Natural killer cell (primary cell): ENCODE data around the gene LHX6. TPM values are rescaled to one million over a fixed set of nuclear protein-coding genes. Genes with fewer than 3 reads are reported as not detected.

Source experiments
- ATAC-seq, 3 donors: fragments of 150-1000 bp in 2 of 3; fragments of 200-7000 bp in 1 of 3; cut with Tn5 transposase; 1 replicate in 1 of 3; 2 replicates in 2 of 3; pipeline ENCODE4 v1.10.0; 2021; ENCODE audit warnings: mild to moderate bottlenecking in 2 of 3, moderate library complexity in 2 of 3
- DNase-seq, 2 donors: peaks; one replicate each; pipeline versions ENCODE4 v3.0.0 to v3.0.0-alpha.2; 2013 to 2021; ENCODE audit warnings: mixed read lengths in 1 of 2
- H3K27ac ChIP-seq: one replicate; pipeline ENCODE4 v1.5.1; 2013; ENCODE audit warnings: mild to moderate bottlenecking, low read length
- H3K27me3 ChIP-seq: one replicate; pipeline ENCODE4 v1.6.1; 2013; ENCODE audit warnings: low read length; ENCODE audit not compliant: control insufficient read depth, insufficient read depth
- H3K36me3 ChIP-seq: one replicate; pipeline ENCODE4 v1.6.1; 2013; ENCODE audit warnings: low read length; ENCODE audit not compliant: control insufficient read depth, insufficient read depth
- H3K4me1 ChIP-seq: one replicate; pipeline ENCODE4 v1.6.1; 2013; ENCODE audit warnings: low read length; ENCODE audit not compliant: control insufficient read depth, insufficient read depth
- H3K4me3 ChIP-seq: one replicate; pipeline ENCODE4 v1.5.1; 2013; ENCODE audit warnings: low read length
- H3K9me3 ChIP-seq: one replicate; pipeline ENCODE4 v1.6.1; 2013; ENCODE audit warnings: low read length; ENCODE audit not compliant: control insufficient read depth, insufficient read depth
- H3K27ac Mint-ChIP-seq, 2 donors: one replicate each; pipeline ENCODE4 v1.8.0; 2022; ENCODE audit warnings: mild to moderate bottlenecking in 2 of 2, mixed read lengths in 2 of 2, moderate library complexity in 1 of 2
- H3K27me3 Mint-ChIP-seq, 2 donors: one replicate each; pipeline ENCODE4 v1.8.0; 2022; ENCODE audit warnings: low read depth in 2 of 2, mixed read lengths in 2 of 2
- H3K36me3 Mint-ChIP-seq: one replicate; pipeline ENCODE4 v1.8.0; 2022; ENCODE audit warnings: mixed read lengths
- H3K4me1 Mint-ChIP-seq, 2 donors: one replicate each; pipeline ENCODE4 v1.8.0; 2022; ENCODE audit warnings: mixed read lengths in 2 of 2
- H3K4me3 Mint-ChIP-seq: one replicate; pipeline ENCODE4 v1.8.0; 2022; ENCODE audit warnings: mild to moderate bottlenecking, moderate library complexity, mixed read lengths
- H3K9me3 Mint-ChIP-seq, 2 donors: one replicate each; pipeline ENCODE4 v1.8.0; 2022; ENCODE audit warnings: mixed read lengths in 2 of 2
- WGBS: methylation state at CpG from one replicate; pipeline ENCODE4 v1.1.7; 2013; ENCODE audit warnings: missing lambda C conversion rate; ENCODE audit not compliant: insufficient coverage; 5-methylcytosine and 5-hydroxymethylcytosine counted together
- intact Hi-C: fragments of 100-400 bp; cut with micrococcal nuclease; formaldehyde crosslinking; loops from one replicate; pipeline ENCODE4 v1.14.2; 2022
- total RNA-seq, 4 donors: library from RNA; stranded (reverse); fragments of 120-200 nt in 1 of 4; gene quantifications; one replicate each; pipeline versions ENCODE4 v1.2.3 to v1.2.4, GENCODE V29; 2013 to 2022
- TF ChIP-seq, protein P1 (sequence below): fragments of 200-600 bp; IDR thresholded peaks from one replicate; pipeline ENCODE4 v1.8.0; 2022; ENCODE audit warnings: antibody characterized with exemption

LHX6 gene
- total RNA-seq, 3 donors from 2014 or later (not counting 1 experiment from before 2014, with no cell fraction given): not detected

- H3K4me3 ChIP-seq: peak within 1 kb of the TSS; percentile 80
- H3K4me1 Mint-ChIP-seq: peaks cover 42 to 43% of the 10 kb centered on the region in 2 donors
- TF ChIP-seq, protein P1, sequence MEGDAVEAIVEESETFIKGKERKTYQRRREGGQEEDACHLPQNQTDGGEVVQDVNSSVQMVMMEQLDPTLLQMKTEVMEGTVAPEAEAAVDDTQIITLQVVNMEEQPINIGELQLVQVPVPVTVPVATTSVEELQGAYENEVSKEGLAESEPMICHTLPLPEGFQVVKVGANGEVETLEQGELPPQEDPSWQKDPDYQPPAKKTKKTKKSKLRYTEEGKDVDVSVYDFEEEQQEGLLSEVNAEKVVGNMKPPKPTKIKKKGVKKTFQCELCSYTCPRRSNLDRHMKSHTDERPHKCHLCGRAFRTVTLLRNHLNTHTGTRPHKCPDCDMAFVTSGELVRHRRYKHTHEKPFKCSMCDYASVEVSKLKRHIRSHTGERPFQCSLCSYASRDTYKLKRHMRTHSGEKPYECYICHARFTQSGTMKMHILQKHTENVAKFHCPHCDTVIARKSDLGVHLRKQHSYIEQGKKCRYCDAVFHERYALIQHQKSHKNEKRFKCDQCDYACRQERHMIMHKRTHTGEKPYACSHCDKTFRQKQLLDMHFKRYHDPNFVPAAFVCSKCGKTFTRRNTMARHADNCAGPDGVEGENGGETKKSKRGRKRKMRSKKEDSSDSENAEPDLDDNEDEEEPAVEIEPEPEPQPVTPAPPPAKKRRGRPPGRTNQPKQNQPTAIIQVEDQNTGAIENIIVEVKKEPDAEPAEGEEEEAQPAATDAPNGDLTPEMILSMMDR: no peak
- no peaks in the 10 kb centered on the region for H3K27me3 ChIP-seq
- H3K27ac ChIP-seq: peak within 1 kb of the TSS; percentile 69
- peaks cover 23 to 33% of the 10 kb centered on the region in 2 donors for H3K27me3 Mint-ChIP-seq
- H3K4me3 Mint-ChIP-seq: peak within 1 kb of the TSS; percentile 99
- intact Hi-C loops: loop anchor here (1.0 to 2.0 kb wide), 2 partner anchors 64 to 105 kb away; partner anchors contain the start of genes MRRF and RBM18
- peaks cover 0 to 3% of the 10 kb centered on the region in 2 donors for H3K9me3 Mint-ChIP-seq
- no peaks in the 10 kb centered on the region for H3K9me3 ChIP-seq
- ATAC-seq (peak; percentile 94 to 96 (median 96)), DNase-seq (peak; percentile 95 to 99)
- H3K27ac Mint-ChIP-seq: peak within 1 kb of the TSS; percentile 93 to 99
- 3% methylated on average over 56 of the region's 56 CpGs for whole genome bisulfite sequencing
- H3K36me3 Mint-ChIP-seq: peaks cover 7% of the 10 kb centered on the region
- no peaks in the 10 kb centered on the region for H3K36me3 ChIP-seq
- H3K4me1 ChIP-seq: peaks cover 16% of the 10 kb centered on the region
Observed at GRCh38 chr9:122159026-122159924, 69.5 kb downstream of the LHX6 start, which contains the start of the genes MORN5 and NDUFA8. Gene MORN5 (plus strand): TSS chr9:122159908. CDS start chr9:122159973, 65 bp downstream. Gene NDUFA8 (minus strand): TSS chr9:122159779. CDS start chr9:122159677, 102 bp downstream.

GRCh38 chr9:122158202-122158601 is 70.6 kb downstream of the LHX6 start:
- Mint-ChIP-seq H3K27me3 (peaks cover 16 to 22% of the 10 kb centered on the region in 2 donors), H3K27ac (peak overlapping the region in 1 of 2 donors; percentile 7), H3K36me3 (peaks cover 7% of the 10 kb centered on the region), H3K4me3 (no peak overlapping the region), H3K4me1 (peaks cover 47 to 50% of the 10 kb centered on the region in 2 donors), H3K9me3 (peaks cover 0 to 3% of the 10 kb centered on the region in 2 donors)
- Histone ChIP-seq H3K27ac (no peak overlapping the region), H3K27me3 (no peaks in the 10 kb centered on the region), H3K4me1 (peaks cover 16% of the 10 kb centered on the region), H3K36me3 (no peaks in the 10 kb centered on the region), H3K9me3 (no peaks in the 10 kb centered on the region), H3K4me3 (no peak overlapping the region)
- DNase-seq: peak in 1 of 2 donors; percentile 61
- TF ChIP-seq, protein P1: peak; percentile 20
- intact Hi-C loops: loop anchor here (2.0 kb wide), 1 partner anchor 63 kb away; no protein-coding TSS in a partner anchor
- WGBS: 63% methylated on average over 1 of the region's 3 CpGs
- no peak for ATAC-seq

GRCh38 chr9:122155796-122156195 is 73.0 kb downstream of the LHX6 start:
- DNase-seq: no peak
- Mint-ChIP-seq H3K27me3 (peaks cover 4% of the 10 kb centered on the region in 2 donors), H3K9me3 (no peaks in the 10 kb centered on the region), H3K4me1 (peaks cover 51 to 55% of the 10 kb centered on the region in 2 donors), H3K27ac (no peak overlapping the region), H3K36me3 (no peaks in the 10 kb centered on the region), H3K4me3 (no peak overlapping the region)
- H3K9me3 ChIP-seq: no peaks in the 10 kb centered on the region
- peaks cover 16% of the 10 kb centered on the region for H3K4me1 ChIP-seq
- no peak overlapping the region for H3K4me3 ChIP-seq
- H3K27me3 ChIP-seq: no peaks in the 10 kb centered on the region
- intact Hi-C loops: no loop called here
- 95% methylated on average over 4 of the region's 4 CpGs for WGBS
- H3K36me3 ChIP-seq: peaks cover 9% of the 10 kb centered on the region
- H3K27ac ChIP-seq: no peak overlapping the region
- ATAC-seq: no peak
- TF ChIP-seq, protein P1: no peak

Other genes with a start within 250 kb of the LHX6 start
- 1 to 10 TPM; 3.4 to 4.6 (median 3.6) TPM for gene TTLL11, start 135.6 kb downstream of the LHX6 start, total RNA-seq
- gene NDUFA8, start 69.2 kb downstream of the LHX6 start, total RNA-seq: 10 to 100 TPM in 2 of 3 donors, 1 to 10 TPM in 1; 6.6 to 15.9 (median 10.8) TPM
- gene MORN5, start 69.0 kb downstream of the LHX6 start, total RNA-seq: not detected
- 10 to 100 TPM; 24.9 to 30.9 (median 29.7) TPM for gene RBM18, start 35.9 kb upstream of the LHX6 start, total RNA-seq
- 10 to 100 TPM; 17.7 to 29.9 (median 21.3) TPM for gene MRRF, start 35.9 kb upstream of the LHX6 start, total RNA-seq
- gene PTGS1, start 142.1 kb upstream of the LHX6 start, total RNA-seq: 10 to 100 TPM in 1 of 3 donors, 1 to 10 TPM in 2; 2.1 to 11.3 (median 9.2) TPM
- not detected for gene OR1J1, start 249.0 kb upstream of the LHX6 start, total RNA-seq